ENCODE data around the gene SH3RF3.

- no peak for TF ChIP-seq CTCF (IDR thresholded peaks at IDR 0.05)
- TF ChIP-seq POLR2A (IDR thresholded peaks at IDR 0.05), result no peak
These were observed 114.7 kb downstream of the SH3RF3 start for GRCh38 chr2:109243526-109244303.
